ENCODE measurements around the gene MAGI1. TPM values are rescaled to one million over a fixed set of nuclear protein-coding genes. Genes with fewer than 3 reads are reported as not detected.

MAGI1 gene
- total RNA-seq: 1 to 10 TPM in 1 of 2 experiments, under 1 TPM in 1; 0.29 to 4.3 TPM

DNA sequence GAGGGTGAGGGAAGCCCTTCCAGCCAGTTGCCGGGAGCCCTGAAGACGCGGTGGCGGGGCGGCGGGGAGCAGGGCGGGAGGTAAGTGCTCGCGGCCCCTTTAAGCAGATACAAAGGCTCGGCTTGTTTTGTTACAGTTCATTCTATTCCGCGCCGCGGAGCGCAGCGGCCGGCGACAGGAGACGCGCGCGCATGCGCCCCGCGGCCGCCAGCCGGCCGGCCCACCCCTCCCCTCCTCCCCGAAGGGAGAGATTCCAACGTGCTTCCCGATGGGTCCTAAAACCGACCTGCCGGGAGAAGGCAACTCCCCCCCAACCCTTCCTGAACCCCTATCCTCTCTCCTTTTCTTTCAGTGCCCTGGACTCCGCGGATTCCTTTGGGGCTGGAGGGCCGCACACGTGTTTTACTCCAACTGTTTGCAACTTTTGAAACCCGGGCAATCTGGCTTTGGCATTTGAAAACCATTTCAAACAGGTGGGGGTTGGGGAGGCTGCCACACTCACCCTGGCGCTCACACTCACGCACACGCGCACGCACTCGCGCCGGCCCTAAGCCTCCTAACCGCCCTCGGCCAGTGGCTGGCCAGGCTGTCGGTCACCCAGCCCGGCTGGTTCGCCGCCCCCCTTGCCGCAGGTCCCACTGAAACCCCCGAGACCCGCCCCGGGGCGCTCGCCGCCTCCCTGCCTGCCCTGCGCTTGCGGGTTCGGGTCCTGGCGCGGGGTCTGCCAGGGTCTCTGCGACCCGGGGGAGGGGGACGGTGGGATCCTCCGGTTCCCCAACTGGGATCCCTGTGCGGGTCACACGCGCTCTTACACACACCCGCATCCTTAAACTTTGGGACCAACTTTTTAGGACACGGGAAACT lies at the start of gene MAGI1:
MAGI1 (minus strand) TSS at position 193 of the 864 bp plus-strand sequence. CDS start 610 bp downstream, outside the sequence.
- peak; percentile 45 for DNase-seq
- H3K27me3 Mint-ChIP-seq: peaks cover 71% of the 10 kb centered on the region
- peak; percentile 79 for ATAC-seq
- H3K36me3 Mint-ChIP-seq: no peaks in the 10 kb centered on the region
- peak within 1 kb of the TSS; percentile 76 for H3K4me3 Mint-ChIP-seq
- CTCF ChIA-PET: no interaction called here
- H3K4me1 Mint-ChIP-seq: peaks cover 8% of the 10 kb centered on the region
- no peak within 1 kb of the TSS for H3K27ac Mint-ChIP-seq
- H3K9me3 Mint-ChIP-seq (ENCODE audit: low read depth): no peaks in the 10 kb centered on the region

DNA sequence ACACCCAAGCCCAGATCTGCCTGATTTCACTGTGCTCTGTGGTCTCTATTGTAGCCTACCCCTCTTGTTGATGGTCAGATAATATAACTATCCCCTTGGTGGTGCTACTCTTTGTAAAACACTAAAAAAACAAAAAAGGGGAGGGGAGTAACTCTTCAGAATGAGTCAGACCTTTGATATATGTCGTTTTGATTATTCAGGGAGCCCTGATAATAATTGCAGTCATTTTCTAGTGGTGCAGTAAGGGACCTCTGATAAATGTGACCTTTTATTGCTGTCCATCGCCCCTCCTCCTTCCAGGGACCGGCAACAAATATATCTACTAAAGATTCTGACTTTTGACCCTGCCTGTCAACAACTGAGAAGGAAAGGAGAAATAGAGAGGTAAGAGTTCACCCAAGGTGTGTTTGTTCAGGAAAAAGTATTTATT lies 45.1 kb upstream of the MAGI1 start:
- no peak for ATAC-seq
- no peaks in the 10 kb centered on the region for H3K36me3 Mint-ChIP-seq
- CTCF ChIA-PET: interaction anchor here (0.5 kb wide), 1 partner anchor 16 kb away, joined by 3 read pairs; no protein-coding TSS in a partner anchor
- H3K9me3 Mint-ChIP-seq (ENCODE audit: low read depth): no peaks in the 10 kb centered on the region
- no peaks in the 10 kb centered on the region for H3K4me1 Mint-ChIP-seq
- no peak for DNase-seq
- H3K27ac Mint-ChIP-seq: no peak overlapping the region
- H3K4me3 Mint-ChIP-seq: no peak overlapping the region
- H3K27me3 Mint-ChIP-seq: no peaks in the 10 kb centered on the region

DNA sequence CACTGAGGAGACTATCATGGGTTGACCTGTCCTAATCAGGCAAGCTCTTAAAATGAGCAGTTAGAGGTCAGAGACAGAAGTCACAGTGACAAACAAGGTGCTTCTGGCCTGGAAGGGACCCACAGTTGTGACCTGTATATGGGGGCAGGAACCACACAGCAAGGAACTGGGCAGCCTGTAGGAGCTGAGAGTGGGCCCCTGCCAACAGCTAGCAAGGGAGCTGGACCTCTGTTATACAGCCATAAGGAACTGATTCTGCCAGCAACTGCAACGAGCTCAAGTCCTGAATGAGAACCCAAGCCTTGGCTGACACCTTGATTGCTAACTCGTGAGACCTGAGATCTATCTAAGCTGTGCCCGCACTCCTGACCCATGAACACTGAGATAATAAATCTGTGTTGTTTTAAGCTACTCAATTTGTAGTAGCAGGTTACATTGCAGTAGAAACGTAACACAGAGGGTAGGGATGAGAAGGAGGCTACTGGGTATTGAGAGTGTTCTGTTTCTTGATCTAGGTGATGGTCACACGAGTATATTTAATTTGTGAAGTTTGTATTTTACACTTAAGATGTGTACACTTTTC lies 44.5 kb upstream of the MAGI1 start:
- Mint-ChIP-seq H3K27me3 (no peaks in the 10 kb centered on the region), H3K4me3 (no peak overlapping the region), H3K4me1 (no peaks in the 10 kb centered on the region), H3K27ac (no peak overlapping the region), H3K36me3 (no peaks in the 10 kb centered on the region), H3K9me3 (ENCODE audit: low read depth) (no peaks in the 10 kb centered on the region)
- ATAC-seq (no peak), DNase-seq (no peak)
- CTCF ChIA-PET: interaction anchor here (0.5 kb wide), 1 partner anchor 15 kb away, joined by 3 read pairs; no protein-coding TSS in a partner anchor

DNA sequence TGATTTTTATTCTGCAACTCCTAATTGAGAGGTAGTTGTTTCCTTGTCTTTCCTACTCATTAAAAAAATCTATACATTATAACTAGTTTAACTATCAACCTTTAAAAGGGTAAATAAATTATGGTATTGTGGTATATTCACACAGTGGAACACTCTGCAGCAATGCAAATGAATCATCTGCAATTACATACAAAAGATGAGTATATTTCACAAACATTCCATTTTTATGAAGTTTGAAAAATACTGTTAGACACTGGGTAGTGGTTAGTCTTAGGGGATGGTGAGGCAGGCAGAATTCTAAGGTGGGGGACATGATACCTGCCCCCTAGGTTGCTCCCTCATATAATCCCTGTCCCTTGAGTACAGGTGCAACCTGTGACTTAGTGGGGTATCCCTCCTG lies 44.0 kb upstream of the MAGI1 start:
- H3K36me3 Mint-ChIP-seq: no peaks in the 10 kb centered on the region
- no peak overlapping the region for H3K27ac Mint-ChIP-seq
- H3K27me3 Mint-ChIP-seq: no peaks in the 10 kb centered on the region
- CTCF ChIA-PET: no interaction called here
- H3K4me3 Mint-ChIP-seq: no peak overlapping the region
- no peaks in the 10 kb centered on the region for H3K4me1 Mint-ChIP-seq
- no peaks in the 10 kb centered on the region for H3K9me3 Mint-ChIP-seq (ENCODE audit: low read depth)
- no peak for ATAC-seq
- DNase-seq: no peak

DNA sequence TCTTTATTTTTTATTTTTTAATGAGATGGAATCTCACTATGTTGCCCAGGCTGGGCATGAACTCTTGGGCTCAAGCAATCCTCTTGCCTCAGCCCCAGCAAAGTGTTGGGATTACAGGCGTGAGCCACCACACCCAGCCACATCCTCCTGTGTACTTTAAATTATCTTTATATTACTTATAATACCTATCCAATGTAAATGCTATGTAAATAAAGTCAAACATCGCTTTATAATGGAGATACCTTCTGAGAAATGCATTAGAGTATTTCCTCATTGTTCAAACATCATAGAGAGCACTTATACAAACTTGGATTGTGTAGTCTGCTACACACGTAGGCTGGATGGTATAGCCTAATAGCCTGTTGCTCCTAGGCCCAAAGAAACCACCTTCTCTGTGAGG lies 41.4 kb upstream of the MAGI1 start:
- ATAC-seq (no peak), DNase-seq (no peak)
- Mint-ChIP-seq H3K27me3 (no peaks in the 10 kb centered on the region), H3K4me3 (no peak overlapping the region), H3K4me1 (no peaks in the 10 kb centered on the region), H3K36me3 (no peaks in the 10 kb centered on the region), H3K27ac (no peak overlapping the region), H3K9me3 (ENCODE audit: low read depth) (no peaks in the 10 kb centered on the region)
- CTCF ChIA-PET: no interaction called here

DNA sequence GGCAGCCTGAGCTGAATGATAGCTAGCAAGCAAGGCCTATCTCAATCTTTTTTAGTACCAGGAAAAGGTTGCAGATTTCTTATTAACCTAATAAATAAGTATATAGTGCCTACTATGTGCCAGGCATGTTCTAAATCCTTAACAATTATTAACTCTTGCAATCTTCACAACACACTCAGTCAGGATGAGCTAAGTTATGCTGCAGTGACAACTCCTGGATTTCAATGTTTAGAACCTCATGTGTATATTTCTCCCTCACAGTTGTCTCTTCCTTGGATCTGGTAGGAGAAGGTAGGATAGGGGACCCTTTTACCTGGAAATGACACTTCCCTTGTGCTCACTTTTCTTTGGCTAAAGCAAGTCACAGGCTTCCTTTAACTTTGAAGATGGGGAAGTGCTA lies 39.3 kb upstream of the MAGI1 start:
- Mint-ChIP-seq H3K4me3 (no peak overlapping the region), H3K9me3 (ENCODE audit: low read depth) (no peaks in the 10 kb centered on the region), H3K27me3 (no peaks in the 10 kb centered on the region), H3K4me1 (no peaks in the 10 kb centered on the region), H3K36me3 (no peaks in the 10 kb centered on the region), H3K27ac (no peak overlapping the region)
- CTCF ChIA-PET: no interaction called here
- no peak for DNase-seq
- no peak for ATAC-seq

DNA sequence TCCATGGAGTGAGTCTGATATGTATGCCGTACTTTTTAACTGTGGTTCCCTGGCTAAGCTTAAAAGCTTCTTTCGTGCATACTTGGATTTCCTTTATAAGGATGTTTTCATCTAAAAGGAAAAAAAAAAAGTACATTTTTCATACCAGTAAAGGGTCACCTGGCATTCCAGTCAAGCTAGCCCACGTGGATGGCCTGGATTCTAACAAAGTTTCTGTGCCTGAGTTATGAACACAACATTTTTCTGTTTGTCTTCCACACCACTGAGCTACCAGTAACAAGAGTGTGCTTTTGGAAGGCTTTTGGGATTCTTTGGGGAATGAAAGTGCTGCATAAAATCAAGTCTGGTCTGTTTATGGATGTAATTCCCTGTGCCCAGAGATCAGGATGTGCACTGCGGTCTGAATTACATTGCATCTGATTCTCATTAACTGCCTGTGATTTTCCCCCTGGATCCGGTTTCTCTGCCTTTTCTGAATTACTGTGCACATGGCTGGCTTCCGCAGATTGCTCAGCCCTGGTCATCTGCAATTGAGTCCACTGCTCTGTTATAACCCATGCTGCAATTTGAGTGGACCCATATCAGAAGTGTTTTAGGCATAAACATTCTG lies 38.2 kb upstream of the MAGI1 start:
- Mint-ChIP-seq H3K4me3 (no peak overlapping the region), H3K27ac (no peak overlapping the region), H3K36me3 (no peaks in the 10 kb centered on the region), H3K4me1 (no peaks in the 10 kb centered on the region), H3K27me3 (no peaks in the 10 kb centered on the region), H3K9me3 (ENCODE audit: low read depth) (no peaks in the 10 kb centered on the region)
- ATAC-seq (no peak), DNase-seq (no peak)
- CTCF ChIA-PET: no interaction called here

DNA sequence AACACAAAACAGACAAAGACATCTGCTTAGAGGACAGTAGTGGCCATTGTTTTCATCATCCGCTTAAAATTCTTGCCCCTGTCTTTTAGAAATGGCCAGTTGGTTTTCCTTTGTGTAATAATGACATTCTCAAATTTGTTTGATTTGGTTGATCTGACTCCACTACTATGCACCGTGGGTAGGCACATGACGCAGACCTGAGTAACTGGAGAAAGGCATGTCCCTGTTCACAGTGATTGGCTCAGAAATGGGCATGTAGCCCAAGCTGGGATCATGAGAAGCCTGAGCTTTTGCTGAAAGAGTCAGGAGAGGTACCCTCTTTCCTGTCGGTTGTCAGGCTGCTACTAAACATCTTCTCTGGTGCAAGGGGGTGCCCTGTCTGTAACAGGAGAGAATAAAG lies 36.6 kb upstream of the MAGI1 start:
- no peaks in the 10 kb centered on the region for H3K9me3 Mint-ChIP-seq (ENCODE audit: low read depth)
- ATAC-seq: no peak
- H3K27ac Mint-ChIP-seq: no peak overlapping the region
- H3K36me3 Mint-ChIP-seq: no peaks in the 10 kb centered on the region
- H3K27me3 Mint-ChIP-seq: no peaks in the 10 kb centered on the region
- H3K4me1 Mint-ChIP-seq: no peaks in the 10 kb centered on the region
- no peak for DNase-seq
- CTCF ChIA-PET: no interaction called here
- no peak overlapping the region for H3K4me3 Mint-ChIP-seq

DNA sequence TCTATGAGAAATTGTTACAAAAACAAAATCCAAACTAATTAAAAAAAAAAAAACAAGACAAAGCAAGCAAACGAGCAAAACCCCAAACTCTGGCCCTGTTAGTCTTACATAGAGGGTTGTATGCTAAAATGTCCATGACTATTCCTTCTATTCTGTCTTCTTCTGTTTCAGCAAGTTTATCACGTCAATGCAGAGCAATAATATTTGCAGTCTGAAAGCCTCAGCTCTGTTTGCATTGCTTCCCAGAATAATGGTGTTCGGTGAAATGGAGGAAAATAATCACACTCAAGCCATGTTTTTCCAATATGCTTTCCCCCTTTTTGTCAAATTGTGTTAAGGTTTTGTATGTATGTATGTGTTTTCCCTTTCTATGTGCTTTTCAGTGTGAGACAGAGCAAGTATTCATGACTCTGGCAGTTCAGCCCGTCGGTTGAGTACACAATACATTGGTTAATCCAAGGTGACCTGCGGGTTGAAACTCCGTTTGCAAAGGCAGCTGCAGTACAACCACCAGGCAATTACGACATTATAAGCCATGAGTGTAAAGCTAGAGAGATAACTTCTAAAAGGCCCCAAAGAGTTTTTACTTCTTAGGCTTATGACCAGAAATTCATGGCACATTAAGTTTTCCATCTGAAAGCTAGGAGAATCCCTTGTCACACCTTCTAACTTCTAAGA lies 34.9 kb upstream of the MAGI1 start:
- Mint-ChIP-seq H3K4me1 (no peaks in the 10 kb centered on the region), H3K27me3 (no peaks in the 10 kb centered on the region), H3K27ac (no peak overlapping the region), H3K36me3 (no peaks in the 10 kb centered on the region), H3K9me3 (ENCODE audit: low read depth) (peaks cover 3% of the 10 kb centered on the region), H3K4me3 (no peak overlapping the region)
- ATAC-seq (no peak), DNase-seq (no peak)
- CTCF ChIA-PET: no interaction called here

DNA sequence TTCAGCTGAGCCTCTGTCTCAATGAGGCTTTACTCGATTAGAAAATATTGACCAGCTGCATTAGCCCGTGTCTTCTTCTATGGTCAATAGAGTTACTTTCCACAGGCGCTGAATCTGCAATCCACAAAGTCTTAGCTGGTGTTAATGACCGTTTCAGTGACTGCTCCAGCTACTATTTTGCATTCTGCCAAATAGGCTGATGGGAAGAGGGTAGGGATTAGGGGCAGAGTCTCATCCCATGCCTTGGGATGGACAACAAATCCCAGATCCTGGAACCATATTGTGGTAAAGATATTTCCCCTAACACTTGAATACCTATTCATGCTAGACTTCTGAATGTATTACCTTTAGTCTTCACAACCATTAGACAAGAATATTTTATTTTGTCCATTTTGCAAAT lies 29.5 kb upstream of the MAGI1 start:
- Mint-ChIP-seq H3K36me3 (no peaks in the 10 kb centered on the region), H3K27me3 (no peaks in the 10 kb centered on the region), H3K27ac (no peak overlapping the region), H3K9me3 (ENCODE audit: low read depth) (peaks cover 3% of the 10 kb centered on the region), H3K4me3 (no peak overlapping the region), H3K4me1 (no peaks in the 10 kb centered on the region)
- CTCF ChIA-PET: interaction anchor here (0.7 kb wide), 1 partner anchor 15 kb away, joined by 3 read pairs; no protein-coding TSS in a partner anchor
- ATAC-seq (no peak), DNase-seq (no peak)

DNA sequence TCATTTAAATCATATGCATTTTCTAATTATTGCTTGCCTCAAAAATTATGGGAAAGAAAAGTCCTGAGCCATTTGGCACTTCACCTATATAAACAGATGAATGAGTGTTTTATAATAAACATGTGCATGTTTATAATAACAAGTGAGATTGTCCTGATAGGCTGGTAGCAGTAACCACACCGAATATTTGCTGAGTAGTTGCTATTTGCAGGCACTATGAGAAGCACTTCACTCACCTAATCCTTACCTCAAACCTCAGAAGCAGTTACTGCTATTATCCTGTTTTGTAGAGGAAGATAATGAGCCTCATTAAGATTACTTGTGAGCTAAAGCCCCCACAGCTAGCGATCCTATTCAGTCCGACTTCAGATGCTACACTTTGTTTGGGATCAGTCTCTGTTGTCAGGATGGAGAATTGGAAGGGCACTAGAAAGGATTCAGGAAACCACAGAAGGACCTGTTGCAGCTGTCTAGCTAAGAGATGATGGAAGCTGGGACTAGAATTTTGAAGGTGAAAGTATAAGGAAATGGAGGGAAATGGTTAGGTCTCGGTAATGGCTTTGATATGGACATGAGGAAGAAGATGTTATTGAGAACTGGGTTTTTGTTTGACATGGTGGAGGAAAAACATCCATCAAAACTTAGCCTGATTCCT lies 28.4 kb upstream of the MAGI1 start:
- H3K36me3 Mint-ChIP-seq: no peaks in the 10 kb centered on the region
- no peaks in the 10 kb centered on the region for H3K27me3 Mint-ChIP-seq
- no peak for ATAC-seq
- H3K9me3 Mint-ChIP-seq (ENCODE audit: low read depth): peaks cover 3% of the 10 kb centered on the region
- no peak overlapping the region for H3K4me3 Mint-ChIP-seq
- CTCF ChIA-PET: no interaction called here
- no peak for DNase-seq
- H3K4me1 Mint-ChIP-seq: no peaks in the 10 kb centered on the region
- no peak overlapping the region for H3K27ac Mint-ChIP-seq

DNA sequence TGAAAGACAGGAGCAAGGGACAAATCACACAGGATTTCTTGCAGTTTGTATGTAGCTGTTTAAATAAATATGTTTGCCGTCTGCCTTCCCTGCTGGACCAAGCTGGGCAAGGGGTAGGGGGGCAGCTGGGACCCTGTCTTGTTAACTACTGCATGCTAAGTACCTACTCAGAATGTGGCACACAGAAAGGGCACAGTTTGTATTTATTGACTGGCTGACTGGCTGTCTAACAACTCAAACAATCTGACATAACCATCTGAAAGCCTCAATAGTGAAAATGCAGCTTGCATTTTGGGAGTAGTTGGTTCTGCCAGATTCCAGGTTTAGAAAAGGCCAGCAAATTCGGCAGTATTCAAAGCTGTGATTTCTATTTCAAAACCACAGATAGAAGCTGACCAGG lies 16.6 kb upstream of the MAGI1 start:
- Mint-ChIP-seq H3K27me3 (no peaks in the 10 kb centered on the region), H3K27ac (no peak overlapping the region), H3K4me1 (no peaks in the 10 kb centered on the region), H3K9me3 (ENCODE audit: low read depth) (no peaks in the 10 kb centered on the region), H3K4me3 (no peak overlapping the region), H3K36me3 (no peaks in the 10 kb centered on the region)
- CTCF ChIA-PET: no interaction called here
- DNase-seq (no peak), ATAC-seq (no peak)

DNA sequence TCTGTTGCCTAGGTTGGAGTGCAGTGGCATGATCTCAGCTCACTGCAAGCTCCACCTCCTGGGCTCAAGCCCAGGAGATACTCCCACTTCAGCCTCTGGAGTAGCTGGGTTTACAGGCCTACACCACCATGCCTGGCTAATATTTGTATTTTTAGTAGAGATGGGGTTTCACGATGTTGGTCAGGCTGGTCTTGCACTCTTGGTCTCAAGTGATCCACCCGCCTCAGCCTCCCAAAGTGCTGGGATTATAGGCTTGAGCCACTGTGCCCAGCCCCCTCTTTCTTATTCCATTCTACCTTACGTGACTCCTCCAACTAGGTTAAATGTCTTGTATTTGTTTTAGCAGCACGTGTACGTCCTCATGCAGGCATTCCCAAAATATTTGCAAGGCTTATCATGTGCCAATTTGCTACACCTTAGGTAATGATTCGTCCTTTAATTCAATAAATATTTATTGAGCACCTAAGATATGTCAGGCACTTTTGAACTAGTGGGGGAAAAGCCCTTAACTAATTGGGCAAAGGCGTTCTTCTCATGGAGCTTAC lies 14.9 kb upstream of the MAGI1 start:
- H3K4me1 Mint-ChIP-seq: no peaks in the 10 kb centered on the region
- no peaks in the 10 kb centered on the region for H3K9me3 Mint-ChIP-seq (ENCODE audit: low read depth)
- ATAC-seq: no peak
- H3K36me3 Mint-ChIP-seq: no peaks in the 10 kb centered on the region
- no peak overlapping the region for H3K27ac Mint-ChIP-seq
- no peak overlapping the region for H3K4me3 Mint-ChIP-seq
- CTCF ChIA-PET: no interaction called here
- no peak for DNase-seq
- H3K27me3 Mint-ChIP-seq: no peaks in the 10 kb centered on the region
